Fibroblast of lung (primary cell): ENCODE data around the gene MYMK. TPM values are rescaled to one million over a fixed set of nuclear protein-coding genes. Genes with fewer than 3 reads are reported as not detected.

Experiments
- DNase-seq, 2 donors: peaks; one replicate each; pipeline versions ENCODE4 v3.0.0 to v3.0.0-alpha.2; 2010; ENCODE audit warnings: low read depth in 2 of 2
- H2AFZ ChIP-seq: 2 replicates; pipeline ENCODE4 v1.5.1; 2012; ENCODE audit warnings: low read length, control low read depth, inconsistent platforms
- H3K27ac ChIP-seq: 2 replicates; pipeline ENCODE4 v1.5.1; 2011; ENCODE audit warnings: low read length, control low read depth; ENCODE audit not compliant: insufficient read depth
- H3K27me3 ChIP-seq: 2 replicates; pipeline ENCODE4 v1.5.1; 2011; ENCODE audit warnings: mild to moderate bottlenecking, low read length; ENCODE audit not compliant: control insufficient read depth, insufficient read depth
- H3K36me3 ChIP-seq: 2 replicates; pipeline ENCODE4 v1.5.1; 2011; ENCODE audit warnings: low read length; ENCODE audit not compliant: control insufficient read depth, insufficient read depth
- H3K4me1 ChIP-seq: 2 replicates; pipeline ENCODE4 v1.5.1; 2011; ENCODE audit warnings: low read length; ENCODE audit not compliant: control insufficient read depth, insufficient read depth; ENCODE audit errors: extremely low read depth
- H3K4me2 ChIP-seq: 2 replicates; pipeline ENCODE4 v1.5.1; 2011; ENCODE audit warnings: low read length, control low read depth; ENCODE audit not compliant: insufficient read depth; ENCODE audit errors: extremely low read depth
- H3K4me3 ChIP-seq, 4 experiments: fragments of 200-600 bp in 1 of 4; sonication (generic) in 1 of 4; replicated peaks in 1 of 4; 2 replicates each; pipeline ENCODE4 v1.5.1; 2011 to 2016; ENCODE audit warnings: low read length in 4 of 4, low read depth in 3 of 4, mild to moderate bottlenecking in 3 of 4, control low read depth in 2 of 4, inconsistent platforms in 1 of 4, mixed read lengths in 1 of 4; ENCODE audit not compliant: insufficient read depth in 1 of 4; ENCODE audit errors: control extremely low read depth in 1 of 4
- H3K79me2 ChIP-seq: 2 replicates; pipeline ENCODE4 v1.5.1; 2012; ENCODE audit warnings: mild to moderate bottlenecking, low read length, inconsistent platforms; ENCODE audit not compliant: control insufficient read depth, insufficient read depth
- H3K9ac ChIP-seq: 2 replicates; pipeline ENCODE4 v1.5.1; 2011; ENCODE audit warnings: mild to moderate bottlenecking, low read length, control low read depth; ENCODE audit not compliant: insufficient read depth
- H3K9me3 ChIP-seq: 2 replicates; pipeline ENCODE4 v1.5.1; 2012; ENCODE audit warnings: low read depth, low read length; ENCODE audit not compliant: control insufficient read depth, insufficient read depth
- H4K20me1 ChIP-seq: 2 replicates; pipeline ENCODE4 v1.5.1; 2011; ENCODE audit warnings: low read length; ENCODE audit not compliant: control insufficient read depth, insufficient read depth; ENCODE audit errors: extremely low read depth
- CTCF ChIP-seq, 2 donors: IDR thresholded peaks in 1 of 2; conservative IDR thresholded peaks in 1 of 2; 1 replicate in 1 of 2; 2 replicates in 1 of 2; pipeline ENCODE4 v1.5.1; 2011 to 2012; ENCODE audit warnings: low read length in 2 of 2, control low read depth in 1 of 2, inconsistent platforms in 1 of 2, low read depth in 1 of 2, mild to moderate bottlenecking in 1 of 2
- EZH2 ChIP-seq: IDR thresholded peaks from 2 replicates; pipeline ENCODE4 v1.5.1; 2012; ENCODE audit warnings: low read length, control low read depth, mild to moderate bottlenecking; ENCODE audit errors: missing control alignments
- polyA plus RNA-seq, 2 donors: library from polyadenylated mRNA; depleted of rRNA in 1 of 2; stranded (reverse) in 1 of 2; unstranded in 1 of 2; fragments of >200 nt; gene quantifications; 2 replicates each; pipeline ENCODE4 v1.2.1, GENCODE V29; 2011 to 2012; ENCODE audit warnings: missing spikeins in 1 of 2
- total RNA-seq: library from RNA; depleted of rRNA; stranded (reverse); fragments of >200 nt; gene quantifications from 2 replicates; pipeline ENCODE4 v1.2.1, GENCODE V29; 2014

Gene MYMK
- total and polyA plus RNA-seq, 2 donors (not counting 1 experiment from before 2014, with no cell fraction given), result not detected

GRCh38 chr9:133534346-133535291 lies 9.9 kb upstream of the MYMK start, which contains the start of gene ADAMTSL2:
ADAMTSL2 (plus strand) TSS chr9:133534704; CDS start chr9:133536713, 2,009 bp downstream.
- DNase-seq, result peak; percentile 64 to 65
- Histone ChIP-seq H2AFZ (no peak within 1 kb of the TSS), H3K4me1 (peaks cover 8% of the 10 kb centered on the region), H3K9me3 (no peaks in the 10 kb centered on the region), H3K27me3 (peaks cover 18% of the 10 kb centered on the region), H3K9ac (no peak within 1 kb of the TSS), H4K20me1 (no peaks in the 10 kb centered on the region), H3K79me2 (no peaks in the 10 kb centered on the region), H3K4me3 (peak within 1 kb of the TSS in 1 of 4 experiments; percentile 17), H3K36me3 (no peaks in the 10 kb centered on the region), H3K4me2 (peak within 1 kb of the TSS; percentile 25), H3K27ac (no peak within 1 kb of the TSS)
- TF ChIP-seq CTCF (conservative IDR thresholded peaks at IDR 0.05 in 1 of 2, IDR thresholded peaks at IDR 0.05 in 1 of 2; ENCODE audit: low read depth in 1 of 2, low read length in 2 of 2), result no peak
- no peak for TF ChIP-seq EZH2

- no peak overlapping the region for H2AFZ ChIP-seq
- peaks cover 24% of the 10 kb centered on the region for H3K27me3 ChIP-seq
- no peaks in the 10 kb centered on the region for H3K9me3 ChIP-seq
- DNase-seq, result peak in 1 of 2 donors; percentile 13
- H3K4me2 ChIP-seq, result peak overlapping the region; percentile 1
- H4K20me1 ChIP-seq, result no peaks in the 10 kb centered on the region
- H3K27ac ChIP-seq, result no peak overlapping the region
- no peak overlapping the region for H3K9ac ChIP-seq
- TF ChIP-seq CTCF (conservative IDR thresholded peaks at IDR 0.05 in 1 of 2, IDR thresholded peaks at IDR 0.05 in 1 of 2; ENCODE audit: low read depth in 1 of 2, low read length in 2 of 2), result no peak
- no peak for TF ChIP-seq EZH2
- no peak overlapping the region for H3K4me3 ChIP-seq
- peaks cover 8% of the 10 kb centered on the region for H3K4me1 ChIP-seq
- H3K36me3 ChIP-seq, result no peaks in the 10 kb centered on the region
- no peaks in the 10 kb centered on the region for H3K79me2 ChIP-seq
Measured at GRCh38 chr9:133533857-133534256, 9.1 kb upstream of the MYMK start.

- no peak overlapping the region for H2AFZ ChIP-seq
- H4K20me1 ChIP-seq, result no peaks in the 10 kb centered on the region
- no peak overlapping the region for H3K4me3 ChIP-seq
- DNase-seq, result peak; percentile 26 to 42
- peaks cover 8% of the 10 kb centered on the region for H3K4me1 ChIP-seq
- no peak overlapping the region for H3K4me2 ChIP-seq
- TF ChIP-seq EZH2 (no peak), CTCF (conservative IDR thresholded peaks at IDR 0.05 in 1 of 2, IDR thresholded peaks at IDR 0.05 in 1 of 2; ENCODE audit: low read depth in 1 of 2, low read length in 2 of 2) (peak; percentile 46 to 53)
- no peaks in the 10 kb centered on the region for H3K79me2 ChIP-seq
- no peaks in the 10 kb centered on the region for H3K9me3 ChIP-seq
- H3K27me3 ChIP-seq, result peaks cover 31% of the 10 kb centered on the region
- no peaks in the 10 kb centered on the region for H3K36me3 ChIP-seq
- no peak overlapping the region for H3K27ac ChIP-seq
- H3K9ac ChIP-seq, result no peak overlapping the region
Measured at GRCh38 chr9:133532937-133533668, 8.3 kb upstream of the MYMK start.
